Spleen (tissue), 7 donors: ENCODE data around the gene SASH1.

ENCODE experiments used
- POLR2A ChIP-seq, 3 donors: fragments of 450-650 bp; IDR thresholded peaks; one replicate each; pipeline ENCODE4 v1.5.1; 2017; ENCODE audit warnings: antibody characterized with exemption in 3 of 3, mild to moderate bottlenecking in 1 of 3
- POLR2AphosphoS5 ChIP-seq, 3 donors: sonication (generic); formaldehyde crosslinking; IDR thresholded peaks; one replicate each; pipeline ENCODE4 v1.5.1; 2017; ENCODE audit warnings: antibody characterized with exemption in 3 of 3
- TF ChIP-seq, protein P1 (sequence below), 11 experiments: fragments of 200-600 bp in 7 of 11; fragments of 450-650 bp in 4 of 11; sonication (generic) in 4 of 11; IDR thresholded peaks in 8 of 11; conservative IDR thresholded peaks in 3 of 11; 1 replicate in 7 of 11; 2 replicates in 4 of 11; pipeline versions ENCODE4 v1.4.0 to v1.8.0; 2016 to 2021; ENCODE audit warnings: antibody characterized with exemption in 11 of 11, inconsistent platforms in 4 of 11, mild to moderate bottlenecking in 1 of 11
- donor health status: DM: no; HTN: no; CAD: no; lungs with moderate emphysema.
- donor health status: DM: no; HTN: no; CAD: no.
- donor health status: DM: no; HTN: no; CAD: no.

DNA sequence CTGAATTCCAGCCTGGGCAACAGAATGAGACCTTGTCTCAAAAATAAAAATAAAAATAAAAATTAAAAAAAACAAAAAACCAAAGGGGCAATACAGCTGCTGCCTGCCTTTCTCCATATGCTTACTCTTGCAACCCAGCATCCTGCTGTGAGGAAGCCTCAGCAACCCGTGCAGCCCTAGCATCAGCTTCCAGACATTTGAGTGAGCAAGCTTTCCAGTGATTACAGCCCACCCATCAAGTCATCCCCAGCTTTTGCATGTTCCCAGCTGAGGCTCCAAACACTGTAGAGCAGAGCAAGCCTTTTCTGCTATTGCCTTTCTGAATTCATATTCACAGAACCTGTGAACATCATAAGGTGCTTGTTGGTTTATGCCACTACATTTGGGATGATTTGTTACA lies 93.8 kb downstream of the SASH1 start:
- TF ChIP-seq, protein P1, sequence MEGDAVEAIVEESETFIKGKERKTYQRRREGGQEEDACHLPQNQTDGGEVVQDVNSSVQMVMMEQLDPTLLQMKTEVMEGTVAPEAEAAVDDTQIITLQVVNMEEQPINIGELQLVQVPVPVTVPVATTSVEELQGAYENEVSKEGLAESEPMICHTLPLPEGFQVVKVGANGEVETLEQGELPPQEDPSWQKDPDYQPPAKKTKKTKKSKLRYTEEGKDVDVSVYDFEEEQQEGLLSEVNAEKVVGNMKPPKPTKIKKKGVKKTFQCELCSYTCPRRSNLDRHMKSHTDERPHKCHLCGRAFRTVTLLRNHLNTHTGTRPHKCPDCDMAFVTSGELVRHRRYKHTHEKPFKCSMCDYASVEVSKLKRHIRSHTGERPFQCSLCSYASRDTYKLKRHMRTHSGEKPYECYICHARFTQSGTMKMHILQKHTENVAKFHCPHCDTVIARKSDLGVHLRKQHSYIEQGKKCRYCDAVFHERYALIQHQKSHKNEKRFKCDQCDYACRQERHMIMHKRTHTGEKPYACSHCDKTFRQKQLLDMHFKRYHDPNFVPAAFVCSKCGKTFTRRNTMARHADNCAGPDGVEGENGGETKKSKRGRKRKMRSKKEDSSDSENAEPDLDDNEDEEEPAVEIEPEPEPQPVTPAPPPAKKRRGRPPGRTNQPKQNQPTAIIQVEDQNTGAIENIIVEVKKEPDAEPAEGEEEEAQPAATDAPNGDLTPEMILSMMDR (IDR thresholded peaks at IDR 0.05 in 8 of 11, conservative IDR thresholded peaks at IDR 0.05 in 3 of 11) = no peak
- TF ChIP-seq POLR2A (IDR thresholded peaks at IDR 0.05) = no peak
- TF ChIP-seq POLR2AphosphoS5 (IDR thresholded peaks at IDR 0.05) = no peak
